GM12892 (cell line): ENCODE measurements around the gene MYCBP2.
"Not testable (repeated sequence)": the region's sequence is repeated elsewhere in the genome, so short reads cannot be mapped to it uniquely, and the experiment has no call there.

Experiments
- POLR2A ChIP-seq: IDR thresholded peaks from 2 replicates; pipeline ENCODE4 v1.6.1; 2011; ENCODE audit warnings: low read depth, low read length, control low read depth
- POLR2AphosphoS5 ChIP-seq: IDR thresholded peaks from 2 replicates; pipeline ENCODE4 v1.6.1; 2011; ENCODE audit warnings: low read depth, low read length, control low read depth
- TAF1 ChIP-seq: IDR thresholded peaks from 2 replicates; pipeline ENCODE4 v1.6.1; 2011; ENCODE audit warnings: low read depth, mild to moderate bottlenecking, control low read depth, low read length, borderline replicate concordance

DNA sequence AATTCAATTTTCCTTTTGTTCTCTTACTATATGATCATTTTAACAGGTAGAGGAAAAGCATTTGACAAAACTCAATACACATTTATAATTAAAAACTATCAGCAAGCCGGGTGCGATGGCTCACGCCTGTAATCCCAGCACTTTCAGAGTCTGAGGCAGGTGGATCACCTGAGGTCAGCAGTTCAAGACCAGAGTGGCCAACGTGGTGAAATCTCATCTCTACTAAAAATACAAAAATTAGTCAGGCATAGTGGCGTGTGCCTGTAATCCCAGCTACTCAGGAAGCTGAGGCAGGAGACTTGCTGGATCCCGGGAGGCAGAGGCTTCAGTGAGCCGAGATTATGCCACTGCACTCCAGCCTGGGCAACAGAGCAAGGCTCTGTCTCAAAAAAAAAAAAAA lies 11.4 kb downstream of the MYCBP2 start:
- TF ChIP-seq POLR2AphosphoS5, POLR2A, TAF1: not testable (repeated sequence)
